ENCODE measurements around the gene BRINP2.

DNA sequence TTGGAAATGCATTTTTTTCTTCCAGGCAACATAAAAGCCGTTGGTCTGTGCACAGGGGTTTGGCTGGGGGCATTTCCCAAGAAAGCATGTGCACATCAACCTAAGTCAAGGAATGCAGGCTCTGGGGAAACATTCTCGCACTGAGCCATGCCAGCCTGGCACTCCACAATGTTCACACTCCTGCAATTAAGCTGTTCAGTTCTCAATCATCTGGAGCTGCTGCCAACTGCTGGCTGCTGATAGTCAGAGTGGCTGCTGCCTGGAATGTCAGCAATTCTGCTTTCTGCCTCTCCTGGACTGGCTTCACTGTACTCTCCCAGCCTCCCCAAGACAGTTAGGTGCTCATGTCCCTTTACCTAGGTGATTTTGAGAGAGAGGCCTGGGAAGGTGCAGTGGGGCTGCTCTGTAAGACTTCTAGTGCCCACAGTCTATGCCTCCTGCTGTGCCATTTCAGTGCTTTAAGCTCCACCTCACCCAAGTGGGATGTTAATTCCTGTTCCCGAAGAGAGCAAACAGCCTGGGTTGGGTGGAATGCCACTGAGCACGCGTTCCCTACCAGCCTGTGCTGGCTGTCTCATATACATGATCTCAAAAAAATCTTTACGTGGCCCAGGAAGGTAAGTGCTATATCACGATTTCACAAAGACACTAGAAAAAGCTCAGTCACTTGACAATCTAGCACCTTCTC, 131.7 kb downstream of the BRINP2 start:
- TF ChIP-seq CTCF (IDR thresholded peaks at IDR 0.05), result no peak
- TF ChIP-seq POLR2A (IDR thresholded peaks at IDR 0.05), result no peak

All from right lobe of liver (tissue), 4 donors.